CD8-positive, alpha-beta memory T cell (primary cell): ENCODE measurements around the gene RBM17. TPM values are rescaled to one million over a fixed set of nuclear protein-coding genes. Genes with fewer than 3 reads are reported as not detected.

Experiments
- CTCF ChIA-PET: fragments of 350-600 bp; sonication (Branson Sonifier 250); formaldehyde crosslinking; loops from one replicate; lab custom pipeline; 2021; ENCODE audit warnings: antibody characterized with exemption; lab: Charles Lee
- POLR2A ChIA-PET: fragments of 350-600 bp; sonication (Branson Sonifier 250); formaldehyde crosslinking; loops from one replicate; lab custom pipeline; 2021; ENCODE audit warnings: antibody characterized with exemption; lab: Charles Lee
- DNase-seq, 5 donors: peaks; one replicate each; pipeline versions ENCODE4 v3.0.0 to v3.0.0-alpha.2; 2020 to 2022; ENCODE audit warnings: mixed read lengths in 1 of 5
- H3K27ac ChIP-seq: one replicate; pipeline ENCODE4 v1.7.0; 2013; ENCODE audit warnings: low read depth, mild to moderate bottlenecking, low read length, moderate library complexity
- H3K27me3 ChIP-seq: 2 replicates; pipeline ENCODE4 v1.7.0; 2013; ENCODE audit warnings: low read length, mild to moderate bottlenecking; ENCODE audit not compliant: insufficient read depth, poor library complexity, severe bottlenecking
- H3K36me3 ChIP-seq: 2 replicates; pipeline ENCODE4 v1.7.0; 2013; ENCODE audit warnings: mild to moderate bottlenecking, low read length, moderate library complexity; ENCODE audit not compliant: insufficient read depth
- H3K4me1 ChIP-seq: 2 replicates; pipeline ENCODE4 v1.7.0; 2013; ENCODE audit warnings: mild to moderate bottlenecking, low read length, moderate library complexity; ENCODE audit not compliant: insufficient read depth
- H3K4me3 ChIP-seq: 2 replicates; pipeline ENCODE4 v1.7.0; 2013; ENCODE audit warnings: mild to moderate bottlenecking, low read length
- H3K9me3 ChIP-seq: 2 replicates; pipeline ENCODE4 v1.7.0; 2013; ENCODE audit warnings: mild to moderate bottlenecking, low read length
- H3K27ac Mint-ChIP-seq, 8 donors: one replicate each; pipeline ENCODE4 v1.8.0; 2020 to 2021; ENCODE audit warnings: mixed read lengths in 8 of 8, mild to moderate bottlenecking in 6 of 8, inconsistent platforms in 3 of 8, moderate library complexity in 3 of 8
- H3K27me3 Mint-ChIP-seq, 2 donors: one replicate each; pipeline ENCODE4 v1.8.0; 2020 to 2021; ENCODE audit warnings: mixed read lengths in 2 of 2, mild to moderate bottlenecking in 1 of 2, moderate library complexity in 1 of 2
- H3K36me3 Mint-ChIP-seq, 3 donors: one replicate each; pipeline ENCODE4 v1.8.0; 2020 to 2021; ENCODE audit warnings: mixed read lengths in 3 of 3, inconsistent platforms in 1 of 3, mild to moderate bottlenecking in 1 of 3
- H3K4me1 Mint-ChIP-seq, 3 donors: one replicate each; pipeline ENCODE4 v1.8.0; 2020 to 2021; ENCODE audit warnings: mixed read lengths in 3 of 3, inconsistent platforms in 1 of 3, mild to moderate bottlenecking in 1 of 3
- H3K4me3 Mint-ChIP-seq, 7 donors: one replicate each; pipeline ENCODE4 v1.8.0; 2020 to 2021; ENCODE audit warnings: mixed read lengths in 7 of 7, mild to moderate bottlenecking in 6 of 7, moderate library complexity in 4 of 7, inconsistent platforms in 2 of 7
- H3K9me3 Mint-ChIP-seq, 5 donors: one replicate each; pipeline ENCODE4 v1.8.0; 2020 to 2022; ENCODE audit warnings: mixed read lengths in 5 of 5, mild to moderate bottlenecking in 3 of 5, moderate library complexity in 2 of 5, inconsistent platforms in 1 of 5
- polyA plus RNA-seq: library from polyadenylated mRNA; unstranded; fragments of 300-500 nt; fragmentation: Illumina TruSeq; gene quantifications from one replicate; pipeline ENCODE4 v1.2.3, GENCODE V29; 2021
- total RNA-seq, 2 experiments: library from RNA; stranded (reverse); gene quantifications; one replicate each; pipeline ENCODE4 v1.2.3, GENCODE V29; 2021

RBM17 gene
- total and polyA plus RNA-seq, 3 experiments from 2014 or later, result 91.8 to 282 (median 269) TPM

- peak overlapping the region; percentile 31 to 76 (median 58) for H3K4me3 Mint-ChIP-seq
- no peak for DNase-seq
- H3K4me1 ChIP-seq, result peaks cover 62% of the 10 kb centered on the region
- H3K27me3 ChIP-seq, result no peaks in the 10 kb centered on the region
- H3K9me3 ChIP-seq, result no peaks in the 10 kb centered on the region
- no peaks in the 10 kb centered on the region for H3K9me3 Mint-ChIP-seq
- ChIA-PET CTCF (interaction anchor here (1.0 to 1.7 kb wide), 5 partner anchors 29 to 44 kb away, joined by 3 to 11 read pairs (median 4); no protein-coding TSS in a partner anchor), POLR2A (interaction anchor here (0.6 kb wide), 1 partner anchor 73 kb away, joined by 3 read pairs; no protein-coding TSS in a partner anchor)
- H3K27me3 Mint-ChIP-seq, result peaks cover 0 to 4% of the 10 kb centered on the region in 2 donors
- no peak overlapping the region for H3K4me3 ChIP-seq
- peak overlapping the region in 4 of 8 donors; percentile 17 to 74 (median 58) for H3K27ac Mint-ChIP-seq
- H3K27ac ChIP-seq, result no peak overlapping the region
- peaks cover 59 to 77% (median 62%) of the 10 kb centered on the region in 3 donors for H3K4me1 Mint-ChIP-seq
- no peaks in the 10 kb centered on the region for H3K36me3 ChIP-seq
- peaks cover 0 to 3% (median 0%) of the 10 kb centered on the region in 3 donors for H3K36me3 Mint-ChIP-seq
Measured at GRCh38 chr10:6045878-6046772, 42.7 kb upstream of the RBM17 start.

GRCh38 chr10:6046773-6047611 is 41.8 kb upstream of the RBM17 start:
- no peak for DNase-seq
- H3K4me1 ChIP-seq, result peaks cover 68% of the 10 kb centered on the region

GRCh38 chr10:6047847-6048246 is 41.0 kb upstream of the RBM17 start:
- no peak for DNase-seq
- Histone ChIP-seq H3K4me1 (peaks cover 77% of the 10 kb centered on the region), H3K27ac (no peak overlapping the region), H3K27me3 (no peaks in the 10 kb centered on the region), H3K9me3 (no peaks in the 10 kb centered on the region), H3K36me3 (no peaks in the 10 kb centered on the region), H3K4me3 (no peak overlapping the region)
- Mint-ChIP-seq H3K27me3 (peaks cover 0 to 6% of the 10 kb centered on the region in 2 donors), H3K36me3 (peaks cover 0 to 3% (median 0%) of the 10 kb centered on the region in 3 donors), H3K9me3 (no peaks in the 10 kb centered on the region), H3K4me1 (peaks cover 72 to 90% (median 76%) of the 10 kb centered on the region in 3 donors), H3K27ac (peak overlapping the region in 2 of 8 donors; percentile 55 to 99), H3K4me3 (peak overlapping the region in 3 of 7 donors; percentile 27 to 69 (median 41))
- POLR2A ChIA-PET, result interaction anchor here (0.6 to 1.1 kb wide), 2 partner anchors 10 to 366 kb away, joined by 3 read pairs; no protein-coding TSS in a partner anchor
- CTCF ChIA-PET, result interaction anchor here (1.1 to 1.6 kb wide), 3 partner anchors 34 to 42 kb away, joined by 4 to 11 read pairs (median 4); no protein-coding TSS in a partner anchor

More at GRCh38 chr10:6046773-6047611, 41.8 kb upstream of the RBM17 start:
- Histone ChIP-seq H3K36me3 (no peaks in the 10 kb centered on the region), H3K27me3 (no peaks in the 10 kb centered on the region), H3K9me3 (no peaks in the 10 kb centered on the region), H3K27ac (no peak overlapping the region), H3K4me3 (no peak overlapping the region)
- Mint-ChIP-seq H3K27ac (peak overlapping the region in 3 of 8 donors; percentile 7 to 74 (median 26)), H3K4me3 (peak overlapping the region in 1 of 7 donors; percentile 31), H3K9me3 (no peaks in the 10 kb centered on the region), H3K27me3 (peaks cover 0 to 4% of the 10 kb centered on the region in 2 donors), H3K36me3 (peaks cover 0 to 3% (median 0%) of the 10 kb centered on the region in 3 donors), H3K4me1 (peaks cover 63 to 84% (median 67%) of the 10 kb centered on the region in 3 donors)
- POLR2A ChIA-PET, result interaction anchor here (0.6 to 1.1 kb wide), 3 partner anchors 9 to 367 kb away, joined by 3 read pairs; no protein-coding TSS in a partner anchor
- CTCF ChIA-PET, result interaction anchor here (1.1 to 1.6 kb wide), 3 partner anchors 33 to 43 kb away, joined by 4 to 11 read pairs (median 4); no protein-coding TSS in a partner anchor

- H3K4me3 Mint-ChIP-seq, result peak overlapping the region in 3 of 7 donors; percentile 27 to 69 (median 41)
- peaks cover 83% of the 10 kb centered on the region for H3K4me1 ChIP-seq
- DNase-seq, result no peak
- no peaks in the 10 kb centered on the region for H3K36me3 ChIP-seq
- H3K9me3 Mint-ChIP-seq, result no peaks in the 10 kb centered on the region
- CTCF ChIA-PET, result interaction anchor here (4.0 to 6.5 kb wide), 2 partner anchors 34 to 38 kb away, joined by 52 to 57 read pairs; no protein-coding TSS in a partner anchor
- H3K9me3 ChIP-seq, result no peaks in the 10 kb centered on the region
- H3K27ac ChIP-seq, result no peak overlapping the region
- H3K27me3 Mint-ChIP-seq, result peaks cover 0 to 6% of the 10 kb centered on the region in 2 donors
- H3K36me3 Mint-ChIP-seq, result peaks cover 0 to 3% (median 0%) of the 10 kb centered on the region in 3 donors
- POLR2A ChIA-PET, result interaction anchor here (0.5 to 3.5 kb wide), 2 partner anchors 7 to 11 kb away, joined by 3 to 20 read pairs; no protein-coding TSS in a partner anchor
- no peak overlapping the region for H3K4me3 ChIP-seq
- peaks cover 77 to 92% (median 82%) of the 10 kb centered on the region in 3 donors for H3K4me1 Mint-ChIP-seq
- H3K27ac Mint-ChIP-seq, result peak overlapping the region in 6 of 8 donors; percentile 12 to 99 (median 74)
- H3K27me3 ChIP-seq, result no peaks in the 10 kb centered on the region
Measured at GRCh38 chr10:6048281-6049030, 40.4 kb upstream of the RBM17 start.

GRCh38 chr10:6049031-6049400 is 39.8 kb upstream of the RBM17 start:
- Mint-ChIP-seq H3K27ac (peak overlapping the region in 6 of 8 donors; percentile 64 to 99 (median 96)), H3K4me3 (peak overlapping the region in 4 of 7 donors; percentile 85 to 98 (median 90)), H3K27me3 (peaks cover 0 to 6% of the 10 kb centered on the region in 2 donors), H3K4me1 (peaks cover 81 to 95% (median 85%) of the 10 kb centered on the region in 3 donors), H3K9me3 (no peaks in the 10 kb centered on the region), H3K36me3 (peaks cover 0 to 3% (median 0%) of the 10 kb centered on the region in 3 donors)
- no peak for DNase-seq
- no peaks in the 10 kb centered on the region for H3K9me3 ChIP-seq
- no peaks in the 10 kb centered on the region for H3K36me3 ChIP-seq
- ChIA-PET POLR2A (interaction anchor here (0.5 to 3.5 kb wide), 2 partner anchors 8 to 11 kb away, joined by 3 to 20 read pairs; no protein-coding TSS in a partner anchor), CTCF (interaction anchor here (2.7 to 6.5 kb wide), 4 partner anchors 13 to 41 kb away, joined by 11 to 57 read pairs (median 44); no protein-coding TSS in a partner anchor)
- H3K4me3 ChIP-seq, result no peak overlapping the region
- no peaks in the 10 kb centered on the region for H3K27me3 ChIP-seq
- no peak overlapping the region for H3K27ac ChIP-seq
- peaks cover 88% of the 10 kb centered on the region for H3K4me1 ChIP-seq

GRCh38 chr10:6050801-6051445 is 37.9 kb upstream of the RBM17 start:
- peak overlapping the region; percentile 80 for H3K4me3 ChIP-seq
- no peaks in the 10 kb centered on the region for H3K9me3 ChIP-seq
- Mint-ChIP-seq H3K4me3 (peak overlapping the region; percentile 85 to 98 (median 95)), H3K27me3 (peaks cover 0 to 2% of the 10 kb centered on the region in 2 donors), H3K27ac (peak overlapping the region; percentile 95 to 99 (median 98)), H3K9me3 (no peaks in the 10 kb centered on the region), H3K36me3 (peaks cover 0 to 3% (median 0%) of the 10 kb centered on the region in 3 donors), H3K4me1 (peaks cover 74 to 90% (median 76%) of the 10 kb centered on the region in 3 donors)
- DNase-seq, result peak; percentile 85 to 96 (median 92)
- H3K36me3 ChIP-seq, result no peaks in the 10 kb centered on the region
- H3K27me3 ChIP-seq, result no peaks in the 10 kb centered on the region
- H3K27ac ChIP-seq, result peak overlapping the region; percentile 66
- H3K4me1 ChIP-seq, result peaks cover 73% of the 10 kb centered on the region
- ChIA-PET POLR2A (interaction anchor here (0.7 to 3.5 kb wide), 16 partner anchors 9 to 1991 kb away, joined by 3 to 20 read pairs (median 5); partner anchors contain the start of genes ANKRD16, FBH1 and IL2RA), CTCF (interaction anchor here (0.9 to 6.5 kb wide), 19 partner anchors 9 to 359 kb away, joined by 3 to 57 read pairs (median 6); partner anchors contain the start of genes IL15RA and PFKFB3)
